ENCODE results near the gene CYLD. TPM values are rescaled to one million over a fixed set of nuclear protein-coding genes. Genes with fewer than 3 reads are reported as not detected.

Gene CYLD
- total RNA-seq, 2 donors from 2014 or later: 16.5 to 27.5 TPM

DNA sequence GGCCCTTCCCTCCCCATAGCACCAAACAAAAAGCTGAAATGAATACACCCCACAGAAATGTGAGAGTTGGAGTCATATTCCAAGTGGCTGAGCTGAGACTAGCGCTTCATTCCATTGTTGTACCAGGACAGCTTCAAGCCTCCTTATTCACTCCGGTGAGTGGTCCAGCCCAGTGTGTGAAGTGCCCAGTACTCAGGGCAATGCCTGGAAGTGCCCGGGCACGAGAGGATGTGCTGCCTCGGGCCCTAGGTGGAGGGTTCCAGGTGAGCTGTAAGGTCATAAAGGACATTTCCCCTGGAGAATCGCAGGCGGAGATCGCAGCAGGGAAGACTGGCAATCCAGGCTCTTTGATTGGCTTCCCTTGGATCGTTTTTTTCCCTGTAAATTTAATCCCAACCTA lies 5.4 kb upstream of the CYLD start:
- Histone ChIP-seq H3K9me3 (no peaks in the 10 kb centered on the region), H3K27me3 (no peaks in the 10 kb centered on the region), H3K27ac (no peak overlapping the region), H3K4me1 (peaks cover 5% of the 10 kb centered on the region), H3K4me3 (no peak overlapping the region), H3K36me3 (replicated peaks in 1 of 2; ENCODE audit: insufficient read depth in 1 of 2, low read depth in 2 of 2) (no peaks in the 10 kb centered on the region)
- 64 to 72% methylated on average over 9 of the region's 9 CpGs for WGBS, 2 donors
- intact Hi-C loops (cut with DNase I): no loop called here
- ATAC-seq: no peak
- no peak for DNase-seq
- TF ChIP-seq, protein P1, sequence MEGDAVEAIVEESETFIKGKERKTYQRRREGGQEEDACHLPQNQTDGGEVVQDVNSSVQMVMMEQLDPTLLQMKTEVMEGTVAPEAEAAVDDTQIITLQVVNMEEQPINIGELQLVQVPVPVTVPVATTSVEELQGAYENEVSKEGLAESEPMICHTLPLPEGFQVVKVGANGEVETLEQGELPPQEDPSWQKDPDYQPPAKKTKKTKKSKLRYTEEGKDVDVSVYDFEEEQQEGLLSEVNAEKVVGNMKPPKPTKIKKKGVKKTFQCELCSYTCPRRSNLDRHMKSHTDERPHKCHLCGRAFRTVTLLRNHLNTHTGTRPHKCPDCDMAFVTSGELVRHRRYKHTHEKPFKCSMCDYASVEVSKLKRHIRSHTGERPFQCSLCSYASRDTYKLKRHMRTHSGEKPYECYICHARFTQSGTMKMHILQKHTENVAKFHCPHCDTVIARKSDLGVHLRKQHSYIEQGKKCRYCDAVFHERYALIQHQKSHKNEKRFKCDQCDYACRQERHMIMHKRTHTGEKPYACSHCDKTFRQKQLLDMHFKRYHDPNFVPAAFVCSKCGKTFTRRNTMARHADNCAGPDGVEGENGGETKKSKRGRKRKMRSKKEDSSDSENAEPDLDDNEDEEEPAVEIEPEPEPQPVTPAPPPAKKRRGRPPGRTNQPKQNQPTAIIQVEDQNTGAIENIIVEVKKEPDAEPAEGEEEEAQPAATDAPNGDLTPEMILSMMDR (IDR thresholded peaks at IDR 0.05): no peak
- no peak for TF ChIP-seq POLR2A (IDR thresholded peaks at IDR 0.05)

DNA sequence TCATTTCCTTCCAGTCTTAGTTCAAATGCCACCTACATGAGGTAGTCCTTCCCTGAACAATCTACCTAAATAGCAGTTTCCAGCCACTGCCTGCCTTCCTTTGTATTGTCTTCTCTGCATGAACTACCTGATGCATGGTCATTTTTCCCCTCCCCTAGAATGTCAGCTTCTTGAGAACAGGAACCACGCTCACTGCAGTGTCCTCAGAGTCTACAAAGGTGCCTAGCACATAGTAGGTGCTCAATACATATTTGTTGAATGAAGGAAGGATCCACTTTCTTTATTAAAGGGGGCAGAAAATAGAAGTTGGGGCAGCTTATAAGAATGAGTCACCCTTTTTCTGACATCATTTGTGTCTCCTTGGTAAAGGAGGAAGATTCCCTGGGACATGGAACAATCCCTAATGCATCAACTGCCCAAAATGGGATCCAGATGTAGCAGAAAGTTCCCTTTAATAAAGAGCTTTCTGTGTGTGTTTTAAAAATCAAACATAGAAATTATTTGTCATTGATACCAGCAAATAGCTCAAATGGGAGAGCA lies 4.4 kb upstream of the CYLD start:
- H3K27ac ChIP-seq: no peak overlapping the region
- H3K36me3 ChIP-seq (replicated peaks in 1 of 2; ENCODE audit: insufficient read depth in 1 of 2, low read depth in 2 of 2): no peaks in the 10 kb centered on the region
- H3K4me1 ChIP-seq: peaks cover 5% of the 10 kb centered on the region
- TF ChIP-seq, protein P1 (IDR thresholded peaks at IDR 0.05): no peak
- TF ChIP-seq POLR2A (IDR thresholded peaks at IDR 0.05): no peak
- no peaks in the 10 kb centered on the region for H3K27me3 ChIP-seq
- WGBS, 2 donors: 75 to 92% methylated on average over 1 of the region's 1 CpG
- DNase-seq: no peak
- H3K4me3 ChIP-seq: no peak overlapping the region
- intact Hi-C loops (cut with DNase I): no loop called here
- no peaks in the 10 kb centered on the region for H3K9me3 ChIP-seq
- no peak for ATAC-seq

DNA sequence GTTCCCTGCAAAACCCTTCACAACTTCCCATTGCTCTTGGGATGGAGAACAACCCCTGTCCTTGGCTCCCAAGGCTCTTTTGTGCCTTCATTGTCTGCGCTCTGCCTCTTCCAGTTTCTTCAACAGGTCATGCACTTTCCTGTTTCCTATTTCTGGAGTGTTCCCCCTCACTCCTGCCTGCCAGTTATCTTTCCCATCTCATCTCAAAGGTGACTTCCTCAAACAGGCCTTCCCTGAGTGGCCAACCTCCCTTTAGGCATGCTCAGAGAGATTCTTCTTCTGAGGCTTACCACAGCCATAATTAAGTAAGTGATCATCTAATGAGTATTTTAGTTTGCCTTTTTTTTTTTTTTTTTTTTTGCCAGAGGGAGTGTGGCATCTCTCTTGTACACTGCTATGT lies 2.9 kb upstream of the CYLD start:
- ATAC-seq (no peak), DNase-seq (no peak)
- H3K9me3 ChIP-seq: no peaks in the 10 kb centered on the region
- peaks cover 12% of the 10 kb centered on the region for H3K4me1 ChIP-seq
- H3K27me3 ChIP-seq: no peaks in the 10 kb centered on the region
- no peaks in the 10 kb centered on the region for H3K36me3 ChIP-seq (replicated peaks in 1 of 2; ENCODE audit: insufficient read depth in 1 of 2, low read depth in 2 of 2)
- H3K27ac ChIP-seq: no peak overlapping the region
- no peak overlapping the region for H3K4me3 ChIP-seq
- intact Hi-C loops (cut with DNase I): no loop called here
- TF ChIP-seq POLR2A (IDR thresholded peaks at IDR 0.05): no peak
- TF ChIP-seq, protein P1 (IDR thresholded peaks at IDR 0.05): no peak
- WGBS, 2 donors: 84 to 95% methylated on average over 1 of the region's 1 CpG

DNA sequence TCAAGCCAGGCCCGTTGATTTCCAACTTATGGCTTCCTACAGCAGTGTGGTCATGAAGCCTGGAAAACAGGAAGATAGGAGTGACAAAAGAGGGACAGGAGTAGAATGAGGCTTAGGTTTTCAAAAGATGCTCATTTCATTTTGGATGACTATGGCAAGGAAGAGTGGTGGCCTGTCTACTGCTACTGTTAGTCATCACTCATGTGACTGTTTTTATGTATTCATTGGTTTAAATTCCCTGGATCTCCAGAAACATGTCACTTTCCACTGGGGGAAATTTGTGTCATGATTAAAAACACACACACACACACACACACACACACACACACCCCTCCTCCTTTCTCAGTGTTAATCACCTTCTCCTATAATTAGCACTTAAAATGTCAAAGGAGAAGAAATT lies 1.1 kb upstream of the CYLD start:
- ATAC-seq: no peak
- 63 to 64% methylated on average over 1 of the region's 1 CpG for WGBS, 2 donors

More for the DNA sequence above, 1.1 kb upstream of the CYLD start:
- H3K4me3 ChIP-seq: no peak overlapping the region
- intact Hi-C loops (cut with DNase I): no loop called here
- TF ChIP-seq, protein P1 (IDR thresholded peaks at IDR 0.05): no peak
- no peak for TF ChIP-seq POLR2A (IDR thresholded peaks at IDR 0.05)
- DNase-seq: no peak
- no peaks in the 10 kb centered on the region for H3K36me3 ChIP-seq (replicated peaks in 1 of 2; ENCODE audit: insufficient read depth in 1 of 2, low read depth in 2 of 2)
- H3K4me1 ChIP-seq: peaks cover 12% of the 10 kb centered on the region
- H3K27ac ChIP-seq: peak overlapping the region in 2 of 4 donors; percentile 76 to 83
- H3K9me3 ChIP-seq: no peaks in the 10 kb centered on the region
- H3K27me3 ChIP-seq: no peaks in the 10 kb centered on the region
